ENCODE results near the gene SORD. TPM values are rescaled to one million over a fixed set of nuclear protein-coding genes. Genes with fewer than 3 reads are reported as not detected.
A peak's percentile ranks its signal among the peaks of the same experiment; 100 is the strongest.
"Not testable (repeated sequence)": the region's sequence is repeated elsewhere in the genome, so short reads cannot be mapped to it uniquely, and the experiment has no call there.

Gene SORD
- total and polyA plus RNA-seq, 9 of the 15 experiments (the other 6 are each of a cell fraction or from before 2014, with no cell fraction given): 5.9 to 79.2 (median 29.6) TPM

DNA sequence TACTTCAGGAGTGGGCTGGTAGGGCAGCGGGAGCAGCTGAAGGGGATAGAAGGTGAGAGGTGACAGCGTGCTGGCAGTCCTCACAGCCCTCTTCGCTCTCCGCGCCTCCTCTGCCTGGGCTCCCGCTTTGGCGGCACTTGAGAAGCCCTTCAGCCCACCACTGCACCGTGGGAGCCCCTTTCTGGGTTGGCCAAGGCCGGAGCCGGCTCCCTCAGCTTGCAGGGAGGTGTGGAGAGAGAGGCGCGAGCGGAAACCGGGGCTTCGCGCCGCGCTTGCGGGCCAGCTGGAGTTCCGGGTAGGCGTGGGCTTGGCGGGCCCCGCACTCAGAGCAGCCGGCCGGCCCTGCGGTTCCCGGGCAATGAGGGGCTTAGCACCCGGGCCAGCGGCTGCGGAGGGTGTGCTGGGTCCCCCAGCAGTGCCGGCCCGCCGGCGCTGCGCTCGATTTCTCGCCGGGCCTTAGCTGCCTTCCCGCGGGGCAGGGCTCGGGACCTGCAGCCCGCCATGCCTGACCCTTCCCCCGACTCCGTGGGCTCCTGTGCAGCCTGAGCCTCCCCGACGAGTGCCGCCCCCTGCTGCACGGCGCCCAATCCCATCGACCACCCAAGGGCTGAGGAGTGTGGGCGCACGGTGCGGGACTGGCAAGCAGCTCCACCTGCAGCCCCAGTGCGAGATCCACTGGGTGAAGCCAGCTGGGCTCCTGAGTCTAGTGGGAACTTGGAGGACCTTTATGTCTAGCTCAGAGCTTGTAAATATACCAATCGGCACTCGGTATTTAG, 11.8 kb downstream of the SORD start:
- in situ Hi-C loops (cut with MboI); POLR2A ChIA-PET: not testable (repeated sequence)
- WGBS (ENCODE audit: insufficient coverage, low coverage, missing lambda C conversion rate): 95% methylated on average over 25 of the region's 56 CpGs

More for the DNA sequence above, 11.8 kb downstream of the SORD start:
- ATAC-seq; DNase-seq (ENCODE audit: extremely low read depth in 1 of 4, low spot score in 3 of 4); H3K9me1 ChIP-seq (ENCODE audit: control insufficient read depth, insufficient read depth, low read length); H3K4me2 ChIP-seq (ENCODE audit: insufficient read depth, low read length); H3K79me2 ChIP-seq (ENCODE audit: control insufficient read depth, insufficient read depth, low read length); FAIRE-seq; H3K27me3 ChIP-seq (ENCODE audit: control insufficient read depth in 2 of 2, insufficient read depth in 2 of 2, low read length in 2 of 2); H3K27ac ChIP-seq (ENCODE audit: extremely low read depth, low read depth, low read length); H2AFZ ChIP-seq (ENCODE audit: low read depth, low read length); H3K4me1 ChIP-seq (replicated peaks in 1 of 2; ENCODE audit: control insufficient read depth in 2 of 2, insufficient read depth in 2 of 2, low read length in 2 of 2); CTCF ChIA-PET (ENCODE audit: low intra/inter-chr PET ratio); intact Hi-C loops (cut with micrococcal nuclease); H3K9me3 ChIP-seq (replicated peaks; ENCODE audit: control insufficient read depth, insufficient read depth, low read depth, low read length); H3K4me3 ChIP-seq; H3K9ac ChIP-seq (ENCODE audit: insufficient read depth in 1 of 2, low read depth in 2 of 2, low read length in 2 of 2); H4K20me1 ChIP-seq (replicated peaks; ENCODE audit: control insufficient read depth, insufficient read depth, low read length); BruUV-seq (replicated peaks): not testable (repeated sequence)
- H3K36me3 ChIP-seq (ENCODE audit: control insufficient read depth, insufficient read depth, low read length): peaks cover 14% of the 10 kb centered on the region
- TF ChIP-seq, protein P1, sequence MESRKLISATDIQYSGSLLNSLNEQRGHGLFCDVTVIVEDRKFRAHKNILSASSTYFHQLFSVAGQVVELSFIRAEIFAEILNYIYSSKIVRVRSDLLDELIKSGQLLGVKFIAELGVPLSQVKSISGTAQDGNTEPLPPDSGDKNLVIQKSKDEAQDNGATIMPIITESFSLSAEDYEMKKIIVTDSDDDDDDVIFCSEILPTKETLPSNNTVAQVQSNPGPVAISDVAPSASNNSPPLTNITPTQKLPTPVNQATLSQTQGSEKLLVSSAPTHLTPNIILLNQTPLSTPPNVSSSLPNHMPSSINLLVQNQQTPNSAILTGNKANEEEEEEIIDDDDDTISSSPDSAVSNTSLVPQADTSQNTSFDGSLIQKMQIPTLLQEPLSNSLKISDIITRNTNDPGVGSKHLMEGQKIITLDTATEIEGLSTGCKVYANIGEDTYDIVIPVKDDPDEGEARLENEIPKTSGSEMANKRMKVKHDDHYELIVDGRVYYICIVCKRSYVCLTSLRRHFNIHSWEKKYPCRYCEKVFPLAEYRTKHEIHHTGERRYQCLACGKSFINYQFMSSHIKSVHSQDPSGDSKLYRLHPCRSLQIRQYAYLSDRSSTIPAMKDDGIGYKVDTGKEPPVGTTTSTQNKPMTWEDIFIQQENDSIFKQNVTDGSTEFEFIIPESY (CRISPR knock-in tag; IDR thresholded peaks at IDR 0.05): peak; percentile 52; the same call in 1 of the 2 replicates

Data from K562 (cell line).